ENCODE measurements around the gene ELOF1.
"Not testable (repeated sequence)": the region's sequence is repeated elsewhere in the genome, so short reads cannot be mapped to it uniquely, and the experiment has no call there.

Gene ELOF1

GRCh38 chr19:11558881-11559828, at the start of gene ELOF1:
Gene ELOF1, minus strand, starts transcription at chr19:11559230. Its CDS starts 4,883 bp downstream, at chr19:11554347.
- peak; percentile 92 for DNase-seq

- DNase-seq: no peak
Observed at GRCh38 chr19:11606484-11606883, 47.5 kb upstream of the ELOF1 start.

DNA sequence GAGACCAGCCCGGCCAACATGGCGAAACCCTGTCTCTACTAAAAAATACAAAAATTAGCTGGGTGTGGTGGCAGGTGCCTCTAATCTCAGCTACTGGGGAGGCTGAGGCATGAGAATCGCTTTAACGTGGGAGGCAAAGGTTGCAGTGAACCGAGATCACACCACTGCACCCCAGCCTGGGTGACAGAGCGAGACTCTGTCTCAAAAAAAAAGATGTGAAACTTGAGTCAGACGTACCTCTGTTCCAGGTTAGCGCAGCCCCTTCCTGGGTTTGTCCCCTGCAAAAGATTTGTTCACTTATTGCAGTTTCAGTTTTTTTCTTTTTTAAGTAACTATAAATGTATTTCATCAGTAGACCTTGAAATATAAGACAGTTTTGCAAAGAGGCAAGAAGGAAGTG, 40.7 kb upstream of the ELOF1 start:
- not testable (repeated sequence) for DNase-seq

GRCh38 chr19:11598746-11599145, 39.7 kb upstream of the ELOF1 start:
- DNase-seq: no peak

DNA sequence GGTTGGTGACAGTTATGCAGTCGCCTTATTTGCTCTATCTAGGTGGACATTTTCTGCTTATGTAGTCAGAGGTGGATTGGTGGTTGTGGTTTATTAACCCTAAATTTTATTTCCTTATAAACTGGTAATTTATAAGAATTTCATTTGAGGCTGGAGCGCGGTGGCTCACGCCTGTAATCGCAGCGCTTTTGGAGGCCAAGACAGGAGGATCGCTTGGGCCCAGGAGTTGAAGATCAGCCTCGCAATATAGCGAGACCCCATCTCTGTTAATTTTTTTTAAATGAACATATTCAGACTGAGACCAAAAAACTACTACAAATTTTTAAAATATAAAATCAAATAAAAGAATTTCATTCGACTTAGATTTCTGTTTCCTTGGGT, 39.1 kb upstream of the ELOF1 start:
- no peak for DNase-seq

GRCh38 chr19:11597202-11598102, 38.4 kb upstream of the ELOF1 start, which contains the start of gene ZNF627:
Gene ZNF627, plus strand, starts transcription at chr19:11597483. Its CDS starts 145 bp downstream, at chr19:11597628.
- DNase-seq: peak; percentile 94

DNA sequence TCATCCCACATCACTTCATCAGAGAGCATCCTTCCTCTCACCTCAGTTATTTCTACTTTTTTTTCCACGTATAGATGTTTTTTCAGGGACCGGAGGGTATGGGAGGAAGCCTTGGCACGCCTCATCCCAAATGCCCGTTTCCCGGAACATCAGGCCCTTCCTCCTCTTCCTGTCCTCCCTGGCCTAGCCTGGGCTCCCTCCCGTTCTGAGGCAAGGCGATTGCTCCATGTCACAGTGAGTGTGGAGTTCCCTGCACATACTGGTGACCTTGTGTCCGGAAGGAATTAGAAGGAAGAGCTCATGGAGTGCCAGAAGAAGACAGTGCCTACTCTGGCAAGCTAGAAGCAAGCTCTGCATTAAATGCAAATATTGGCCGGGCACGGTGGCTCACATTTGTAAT, 37.1 kb upstream of the ELOF1 start:
- DNase-seq: no peak

DNA sequence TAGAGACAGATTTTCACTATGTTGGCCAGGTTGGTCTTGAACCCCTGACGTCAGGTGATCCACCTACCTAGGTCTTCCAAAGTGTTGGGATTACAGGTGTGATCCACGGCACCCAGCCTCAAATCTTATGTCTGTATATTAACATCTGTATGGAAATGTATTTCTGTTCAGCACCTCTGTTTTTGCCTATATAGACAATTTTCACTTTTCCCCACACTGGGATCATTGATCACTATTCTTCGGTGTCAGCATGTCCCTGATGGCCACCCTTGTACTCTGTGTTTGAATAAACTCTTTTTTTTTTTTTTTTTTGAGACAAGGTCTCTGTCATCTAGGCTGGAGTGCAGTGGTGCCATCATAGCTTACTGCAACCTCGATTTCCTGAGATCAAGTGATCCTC, 35.1 kb upstream of the ELOF1 start:
- no peak for DNase-seq

- no peak for DNase-seq
Observed at GRCh38 chr19:11587975-11588631, 29.1 kb upstream of the ELOF1 start.

DNA sequence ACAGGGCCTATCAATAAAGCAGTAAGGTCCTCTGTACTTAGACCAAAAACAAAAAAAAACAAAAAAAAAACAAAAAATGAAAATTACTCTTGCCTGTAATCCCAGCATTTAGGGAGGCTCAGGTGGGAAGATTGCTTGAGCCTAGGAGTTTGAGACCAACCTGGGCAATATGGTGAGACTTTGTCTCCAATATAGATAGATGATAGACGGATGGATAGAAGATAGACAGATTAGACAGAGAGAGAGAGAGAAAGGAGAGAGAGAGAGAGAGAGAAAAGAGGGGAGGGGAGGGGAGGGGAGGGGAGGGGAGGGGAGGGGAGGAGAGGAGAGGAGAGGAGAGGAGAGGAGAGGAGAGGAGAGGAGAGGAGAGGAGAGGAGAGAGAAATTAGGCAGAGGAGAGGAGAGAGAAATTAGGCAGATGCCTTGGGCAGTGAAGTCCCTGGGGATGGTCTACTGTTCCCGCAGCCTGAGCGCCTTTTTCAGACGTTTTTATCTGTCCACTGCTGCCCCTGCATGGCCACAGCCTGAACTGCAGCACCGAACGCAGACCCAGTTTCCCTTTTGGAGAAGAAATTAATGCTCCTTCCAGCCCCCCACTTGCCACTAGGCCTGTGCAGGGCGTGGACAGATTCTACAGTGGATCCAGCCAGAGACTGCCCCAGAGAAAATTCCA, 28.4 kb upstream of the ELOF1 start:
- peak; percentile 59 for DNase-seq

GRCh38 chr19:11586331-11586730, 27.3 kb upstream of the ELOF1 start:
- DNase-seq: no peak

DNA sequence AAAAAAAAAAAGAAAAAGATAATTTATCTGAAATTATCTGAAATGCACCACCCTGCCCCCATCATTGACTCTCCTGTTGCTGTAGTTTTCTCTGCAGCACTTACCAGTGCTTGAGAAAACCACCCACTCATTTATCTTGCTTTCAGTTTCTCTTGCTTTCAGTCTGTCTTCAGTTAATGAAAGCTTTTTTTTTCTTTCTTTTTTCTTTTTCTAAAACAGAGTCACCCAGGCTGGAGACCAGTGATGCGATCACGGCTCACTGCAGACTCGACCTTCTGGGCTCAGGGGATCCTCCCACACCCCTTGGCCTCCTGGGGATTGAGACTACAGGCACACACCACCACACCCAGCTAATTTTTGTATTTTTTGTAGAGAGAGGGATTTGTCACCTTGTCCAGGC, 22.7 kb upstream of the ELOF1 start:
- no peak for DNase-seq

GRCh38 chr19:11580116-11580515, 21.1 kb upstream of the ELOF1 start:
- DNase-seq: no peak

- peak; percentile 24 for DNase-seq
Observed at GRCh38 chr19:11578258-11579142, 19.5 kb upstream of the ELOF1 start.

DNA sequence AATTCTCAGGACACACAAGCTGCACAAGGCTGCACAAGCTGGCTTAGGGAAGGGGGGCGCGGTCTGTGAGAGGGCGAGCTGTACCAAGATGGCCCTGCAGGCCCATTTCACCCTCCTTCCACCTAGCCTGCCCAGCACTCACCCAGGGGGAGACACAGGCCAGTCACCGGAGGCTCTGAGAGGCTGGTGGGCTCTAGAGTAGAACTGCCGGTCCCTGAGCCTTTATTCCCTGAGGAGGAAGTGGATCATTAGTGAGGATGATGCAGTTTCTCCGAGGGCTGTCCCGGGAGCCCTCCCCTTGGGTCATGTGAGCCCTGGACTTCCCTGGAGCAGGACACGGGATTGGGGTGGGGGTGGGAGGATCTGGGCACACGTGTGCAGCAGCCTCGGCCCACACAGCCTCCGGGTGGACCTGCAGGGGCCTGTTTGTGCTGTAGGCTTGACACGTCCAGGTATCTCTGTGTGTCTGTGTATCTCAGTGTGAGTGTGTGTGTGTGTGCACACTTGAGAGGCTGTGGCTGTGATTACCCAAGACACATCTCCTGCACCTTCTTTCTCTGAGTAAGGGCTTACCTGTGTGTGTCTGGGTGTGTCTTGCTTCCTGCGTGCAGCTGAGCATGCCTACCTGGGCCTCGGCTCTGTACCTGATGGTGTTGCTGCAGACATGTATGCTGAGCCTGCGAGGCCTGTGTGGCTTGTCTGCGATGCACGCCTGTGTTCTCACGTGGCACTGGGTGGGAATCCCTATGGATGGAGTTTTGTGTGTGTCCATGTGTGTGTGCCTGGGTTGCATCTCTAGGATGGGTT, 18.6 kb upstream of the ELOF1 start, which contains the start of gene ACP5:
Gene ACP5 (minus strand): TSS at position 195 of the 807 bp plus-strand sequence. CDS start 328 bp downstream, outside the sequence.
- no peak for DNase-seq

DNA sequence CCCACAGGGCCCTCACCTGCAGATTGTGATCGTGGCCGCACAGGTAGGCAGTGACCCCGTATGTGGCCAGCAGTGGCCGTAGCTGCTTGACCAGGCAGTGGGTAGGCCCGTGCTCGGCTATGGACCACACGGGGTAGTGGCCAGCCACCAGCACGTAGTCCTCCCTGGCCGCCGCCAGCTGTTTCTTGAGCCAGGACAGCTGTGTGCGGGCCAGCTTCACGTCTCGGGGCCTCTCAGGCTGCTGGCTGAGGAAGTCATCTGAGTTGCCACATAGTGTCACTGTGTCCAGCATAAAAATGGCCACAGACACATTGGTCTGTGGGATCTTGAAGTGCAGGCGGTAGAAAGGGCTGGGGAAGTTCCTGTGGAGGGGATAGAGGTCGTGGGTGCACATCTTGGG, 17.2 kb upstream of the ELOF1 start:
- DNase-seq: no peak

GRCh38 chr19:11574689-11575088, 15.7 kb upstream of the ELOF1 start:
- no peak for DNase-seq

DNA sequence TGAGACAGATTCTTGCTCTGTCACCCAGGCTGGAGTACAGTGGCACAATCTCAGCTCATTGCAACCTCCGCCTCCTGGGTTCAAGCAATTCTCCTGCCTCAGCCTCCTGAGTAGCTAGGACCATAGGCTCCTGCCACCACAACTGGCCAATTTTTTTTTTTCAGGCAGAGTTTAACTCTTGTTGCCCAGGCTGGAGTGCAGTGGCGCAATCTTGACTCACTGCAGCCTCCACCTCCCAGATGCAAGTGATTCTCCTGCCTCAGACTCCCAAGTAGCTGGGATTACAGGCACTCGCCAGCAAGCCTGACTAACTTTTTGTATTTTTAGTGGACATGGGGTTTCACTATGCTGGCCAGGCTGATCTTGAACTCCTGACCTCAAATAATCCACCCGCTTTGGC, 14.7 kb upstream of the ELOF1 start:
- not testable (repeated sequence) for DNase-seq

GRCh38 chr19:11573354-11573753, 14.3 kb upstream of the ELOF1 start:
- not testable (repeated sequence) for DNase-seq

GRCh38 chr19:11570039-11570462, 11.0 kb upstream of the ELOF1 start:
- no peak for DNase-seq
